CD4-positive, alpha-beta T cell (primary cell): ENCODE data around the gene PPP1R37. TPM values are rescaled to one million over a fixed set of nuclear protein-coding genes. Genes with fewer than 3 reads are reported as not detected.

Experiments used
- ATAC-seq: fragments of 200-7000 bp; cut with Tn5 transposase; one replicate; pipeline ENCODE4 v1.10.0; 2022; ENCODE audit warnings: mild to moderate bottlenecking; ENCODE audit not compliant: poor library complexity
- CTCF ChIA-PET: fragments of 350-600 bp; sonication (Branson Sonifier 250); formaldehyde crosslinking; loops from one replicate; lab custom pipeline; 2021; ENCODE audit warnings: antibody characterized with exemption, inconsistent platforms; lab: Charles Lee
- POLR2A ChIA-PET: fragments of 350-600 bp; sonication (Branson Sonifier 250); formaldehyde crosslinking; loops from one replicate; lab custom pipeline; 2021; ENCODE audit warnings: antibody characterized with exemption, inconsistent platforms; lab: Charles Lee
- DNase-seq, 14 experiments: peaks; one replicate each; pipeline ENCODE4 v3.0.0-alpha.2; 2013 to 2020; ENCODE audit warnings: mixed read lengths in 2 of 14
- H3K27ac ChIP-seq, 2 donors: one replicate each; pipeline versions ENCODE4 v1.5.1 to v1.7.0; 2013; ENCODE audit warnings: low read length in 2 of 2, low read depth in 1 of 2, mild to moderate bottlenecking in 1 of 2
- H3K27me3 ChIP-seq, 2 experiments: 1 replicate in 1 of 2; 2 replicates in 1 of 2; pipeline versions ENCODE4 v1.6.1 to v1.7.0; 2013; ENCODE audit warnings: low read length in 2 of 2, control low read depth in 1 of 2, mild to moderate bottlenecking in 1 of 2, moderate library complexity in 1 of 2; ENCODE audit not compliant: insufficient read depth in 2 of 2, control insufficient read depth in 1 of 2
- H3K36me3 ChIP-seq: one replicate; pipeline ENCODE4 v1.6.1; 2013; ENCODE audit warnings: low read length, control low read depth; ENCODE audit not compliant: insufficient read depth
- H3K4me1 ChIP-seq: one replicate; pipeline ENCODE4 v1.6.1; 2013; ENCODE audit warnings: low read length, control low read depth; ENCODE audit not compliant: insufficient read depth
- H3K4me3 ChIP-seq: one replicate; pipeline ENCODE4 v1.5.1; 2013; ENCODE audit warnings: mild to moderate bottlenecking, low read length, moderate library complexity
- H3K9me3 ChIP-seq, 2 experiments: 1 replicate in 1 of 2; 2 replicates in 1 of 2; pipeline versions ENCODE4 v1.6.1 to v1.7.0; 2013; ENCODE audit warnings: low read length in 2 of 2, mild to moderate bottlenecking in 2 of 2, control low read depth in 1 of 2, moderate library complexity in 1 of 2; ENCODE audit not compliant: control insufficient read depth in 1 of 2, insufficient read depth in 1 of 2
- H3K27ac Mint-ChIP-seq: one replicate; pipeline ENCODE4 v1.8.0; 2020; ENCODE audit warnings: mixed read lengths
- H3K27me3 Mint-ChIP-seq: one replicate; pipeline ENCODE4 v1.8.0; 2021; ENCODE audit warnings: mixed read lengths
- H3K36me3 Mint-ChIP-seq: one replicate; pipeline ENCODE4 v1.8.0; 2021; ENCODE audit warnings: low read depth, mixed read lengths
- H3K4me1 Mint-ChIP-seq: one replicate; pipeline ENCODE4 v1.8.0; 2021; ENCODE audit warnings: low read depth, mixed read lengths
- H3K4me3 Mint-ChIP-seq: one replicate; pipeline ENCODE4 v1.8.0; 2020; ENCODE audit warnings: mild to moderate bottlenecking, mixed read lengths
- H3K9me3 Mint-ChIP-seq: one replicate; pipeline ENCODE4 v1.8.0; 2020; ENCODE audit warnings: mixed read lengths
- intact Hi-C, 2 experiments: fragments of 100-400 bp; cut with DNase I in 1 of 2; cut with micrococcal nuclease in 1 of 2; formaldehyde crosslinking; loops; one replicate each; pipeline versions ENCODE4 v1.15.1 to v1.9.0; 2023 to 2025; cut with DNase I, micrococcal nuclease
- total RNA-seq, 174 experiments: library from RNA in 2 of 174; stranded (reverse) in 2 of 174; gene quantifications; one replicate each; pipeline ENCODE4 v1.2.3 and lab custom pipeline; 2021 to 2026
- TF ChIP-seq, protein P1 (sequence below): fragments of 200-600 bp; IDR thresholded peaks from one replicate; pipeline ENCODE4 v1.8.0; 2022; ENCODE audit warnings: antibody characterized with exemption, mild to moderate bottlenecking

The PPP1R37 gene
- total RNA-seq, 2 experiments from 2014 or later, result 17.2 to 19.6 TPM

- H3K27ac Mint-ChIP-seq, result peak overlapping the region; percentile 30
- H3K4me3 ChIP-seq, result peak overlapping the region; percentile 58
- H3K4me1 ChIP-seq, result peaks cover 50% of the 10 kb centered on the region
- TF ChIP-seq, protein P1, sequence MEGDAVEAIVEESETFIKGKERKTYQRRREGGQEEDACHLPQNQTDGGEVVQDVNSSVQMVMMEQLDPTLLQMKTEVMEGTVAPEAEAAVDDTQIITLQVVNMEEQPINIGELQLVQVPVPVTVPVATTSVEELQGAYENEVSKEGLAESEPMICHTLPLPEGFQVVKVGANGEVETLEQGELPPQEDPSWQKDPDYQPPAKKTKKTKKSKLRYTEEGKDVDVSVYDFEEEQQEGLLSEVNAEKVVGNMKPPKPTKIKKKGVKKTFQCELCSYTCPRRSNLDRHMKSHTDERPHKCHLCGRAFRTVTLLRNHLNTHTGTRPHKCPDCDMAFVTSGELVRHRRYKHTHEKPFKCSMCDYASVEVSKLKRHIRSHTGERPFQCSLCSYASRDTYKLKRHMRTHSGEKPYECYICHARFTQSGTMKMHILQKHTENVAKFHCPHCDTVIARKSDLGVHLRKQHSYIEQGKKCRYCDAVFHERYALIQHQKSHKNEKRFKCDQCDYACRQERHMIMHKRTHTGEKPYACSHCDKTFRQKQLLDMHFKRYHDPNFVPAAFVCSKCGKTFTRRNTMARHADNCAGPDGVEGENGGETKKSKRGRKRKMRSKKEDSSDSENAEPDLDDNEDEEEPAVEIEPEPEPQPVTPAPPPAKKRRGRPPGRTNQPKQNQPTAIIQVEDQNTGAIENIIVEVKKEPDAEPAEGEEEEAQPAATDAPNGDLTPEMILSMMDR, result no peak
- H3K27me3 Mint-ChIP-seq, result no peaks in the 10 kb centered on the region
- H3K4me3 Mint-ChIP-seq, result peak overlapping the region; percentile 81
- H3K27me3 ChIP-seq, result no peaks in the 10 kb centered on the region
- DNase-seq (peak in 9 of 14 experiments; percentile 16 to 76 (median 34)), ATAC-seq (peak; percentile 8)
- no peaks in the 10 kb centered on the region for H3K9me3 Mint-ChIP-seq
- H3K36me3 ChIP-seq, result peaks cover 12% of the 10 kb centered on the region
- POLR2A ChIA-PET, result interaction anchor here (1.0 to 2.8 kb wide), 4 partner anchors 16 to 102 kb away, joined by 4 to 9 read pairs (median 7); partner anchors contain the start of genes PPP1R37 and TRAPPC6A
- H3K4me1 Mint-ChIP-seq, result peaks cover 33% of the 10 kb centered on the region
- H3K27ac ChIP-seq, result peak overlapping the region; percentile 41 to 65
- intact Hi-C loops, result no loop called here
- CTCF ChIA-PET, result interaction anchor here (1.5 kb wide), 1 partner anchor 17 kb away, joined by 3 read pairs; the partner anchor contains the start of gene PPP1R37
- no peaks in the 10 kb centered on the region for H3K9me3 ChIP-seq
- H3K36me3 Mint-ChIP-seq, result peaks cover 16% of the 10 kb centered on the region
Observed at GRCh38 chr19:45075301-45076028, 17.5 kb upstream of the PPP1R37 start.

DNA sequence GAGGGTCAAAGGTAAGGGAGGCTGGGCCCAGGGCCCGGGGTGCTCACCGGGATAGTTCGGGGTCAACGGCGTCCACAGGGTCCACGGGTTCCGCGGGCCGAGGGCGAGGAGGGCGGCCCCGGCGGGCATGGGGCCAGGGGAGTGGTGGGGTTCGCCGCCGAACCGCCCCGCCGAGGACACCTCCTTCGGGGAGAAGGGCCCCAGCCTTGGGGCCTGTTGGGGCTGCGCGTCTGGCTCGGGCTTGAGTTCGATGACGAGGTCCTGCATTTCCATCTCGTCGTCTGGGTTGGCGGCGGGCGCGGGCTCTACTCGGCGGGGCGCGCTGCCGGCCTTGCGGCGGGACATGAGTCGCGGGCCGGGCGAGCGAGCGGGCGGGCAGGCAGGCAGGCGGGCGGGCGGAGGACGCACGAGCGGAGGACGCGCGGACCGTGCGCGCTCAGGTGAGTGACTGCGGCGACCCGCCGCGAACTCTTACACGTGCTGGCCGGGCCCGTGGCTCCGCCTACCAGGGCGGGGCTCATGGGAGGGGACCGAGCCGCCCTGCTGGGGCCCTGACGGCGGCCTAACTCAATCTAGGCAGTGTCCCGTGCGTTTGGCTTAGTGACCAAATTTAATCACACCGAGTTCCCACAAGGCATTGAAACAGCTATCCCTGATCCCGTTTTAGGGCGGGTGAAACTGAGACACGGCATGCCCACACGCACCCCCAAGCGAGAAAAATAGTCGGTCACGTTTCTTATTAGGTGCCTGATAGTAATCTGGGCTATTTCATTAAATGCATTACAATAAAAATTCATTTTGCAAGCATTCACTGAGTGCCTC lies 16.7 kb upstream of the PPP1R37 start, which contains the start of gene ZNF296:
Gene ZNF296 (minus strand): TSS at position 450 of the 822 bp plus-strand sequence. CDS start 105 bp downstream, at position 345.
- peak; percentile 70 for ATAC-seq
- intact Hi-C loops, result no loop called here
- peak within 1 kb of the TSS; percentile 58 for H3K4me3 ChIP-seq
- peaks cover 6% of the 10 kb centered on the region for H3K36me3 ChIP-seq
- peaks cover 8% of the 10 kb centered on the region for H3K36me3 Mint-ChIP-seq
- peak within 1 kb of the TSS; percentile 33 for H3K27ac Mint-ChIP-seq
- DNase-seq, result peak; percentile 54 to 90 (median 72)
- H3K9me3 ChIP-seq, result no peaks in the 10 kb centered on the region
- H3K27me3 Mint-ChIP-seq, result no peaks in the 10 kb centered on the region
- peak within 1 kb of the TSS; percentile 41 to 65 for H3K27ac ChIP-seq
- H3K4me1 ChIP-seq, result peaks cover 58% of the 10 kb centered on the region
- ChIA-PET POLR2A (interaction anchor here (2.4 to 2.8 kb wide), 2 partner anchors 15 to 16 kb away, joined by 9 read pairs; partner anchors contain the start of gene PPP1R37), CTCF (interaction anchor here (1.1 kb wide), 1 partner anchor 17 kb away, joined by 3 read pairs; no protein-coding TSS in a partner anchor)
- TF ChIP-seq, protein P1, result no peak
- H3K27me3 ChIP-seq, result no peaks in the 10 kb centered on the region
- peaks cover 33% of the 10 kb centered on the region for H3K4me1 Mint-ChIP-seq
- H3K4me3 Mint-ChIP-seq, result peak within 1 kb of the TSS; percentile 85
- H3K9me3 Mint-ChIP-seq, result no peaks in the 10 kb centered on the region
